Adrenal gland (tissue), 5 donors: ENCODE data around the gene PTPN3.

Experiments used
- CTCF ChIP-seq, 6 experiments: fragments of 450-650 bp in 4 of 6; fragments of 200-600 bp in 2 of 6; sonication (generic) in 1 of 6; IDR thresholded peaks; 1 replicate in 5 of 6; 2 replicates in 1 of 6; pipeline versions ENCODE4 v1.5.1 to v1.8.0; 2016 to 2021; ENCODE audit warnings: antibody characterized with exemption in 6 of 6, mild to moderate bottlenecking in 2 of 6, moderate library complexity in 1 of 6
- POLR2A ChIP-seq, 2 donors: fragments of 450-650 bp; IDR thresholded peaks; one replicate each; pipeline ENCODE4 v1.6.1; 2017; ENCODE audit warnings: antibody characterized with exemption in 2 of 2, mild to moderate bottlenecking in 2 of 2, moderate library complexity in 1 of 2
- donor health status: DM: no; HTN: no; CAD: no.

GRCh38 chr9:109342878-109343277 is 155.2 kb downstream of the PTPN3 start:
- no peak for TF ChIP-seq POLR2A (IDR thresholded peaks at IDR 0.05)
- no peak for TF ChIP-seq CTCF (IDR thresholded peaks at IDR 0.05)
